NT2/D1 (cell line): ENCODE measurements around the gene EFCAB8.

ENCODE experiments used
- DNase-seq: peaks from one replicate; pipeline ENCODE4 v3.0.0-alpha.2; 2011; ENCODE audit warnings: low read depth, low spot score
- H3K27me3 ChIP-seq: 2 replicates; pipeline ENCODE4 v1.6.0; 2011; ENCODE audit warnings: mild to moderate bottlenecking; ENCODE audit not compliant: insufficient read length, insufficient read depth
- H3K36me3 ChIP-seq: 2 replicates; pipeline ENCODE4 v1.6.1; 2011; ENCODE audit warnings: mild to moderate bottlenecking, low read length, mixed read lengths; ENCODE audit not compliant: insufficient read depth, insufficient read length
- H3K4me1 ChIP-seq: 2 replicates; pipeline ENCODE4 v1.5.1; 2011; ENCODE audit not compliant: insufficient read depth, insufficient read length
- H3K4me3 ChIP-seq: 2 replicates; pipeline ENCODE4 v1.5.1; 2011; ENCODE audit warnings: low read depth; ENCODE audit not compliant: insufficient read length
- H3K9ac ChIP-seq: 2 replicates; pipeline ENCODE4 v1.6.0; 2011; ENCODE audit warnings: low read depth; ENCODE audit not compliant: insufficient read length
- H3K9me3 ChIP-seq: 2 replicates; pipeline ENCODE4 v1.5.1; 2011; ENCODE audit warnings: mild to moderate bottlenecking, low read length; ENCODE audit not compliant: insufficient read depth
- SUZ12 ChIP-seq: IDR thresholded peaks from 2 replicates; pipeline ENCODE4 v1.6.1; 2011; ENCODE audit not compliant: insufficient read length, insufficient read depth; ENCODE audit errors: extremely low read depth
- YY1 ChIP-seq: IDR thresholded peaks from 2 replicates; pipeline ENCODE4 v1.6.1; 2011; ENCODE audit not compliant: insufficient read length, insufficient read depth
- ZNF274 ChIP-seq: IDR thresholded peaks from 2 replicates; pipeline ENCODE4 v1.6.1; 2011; ENCODE audit warnings: mild to moderate bottlenecking, low read depth, low read length

EFCAB8 gene

DNA sequence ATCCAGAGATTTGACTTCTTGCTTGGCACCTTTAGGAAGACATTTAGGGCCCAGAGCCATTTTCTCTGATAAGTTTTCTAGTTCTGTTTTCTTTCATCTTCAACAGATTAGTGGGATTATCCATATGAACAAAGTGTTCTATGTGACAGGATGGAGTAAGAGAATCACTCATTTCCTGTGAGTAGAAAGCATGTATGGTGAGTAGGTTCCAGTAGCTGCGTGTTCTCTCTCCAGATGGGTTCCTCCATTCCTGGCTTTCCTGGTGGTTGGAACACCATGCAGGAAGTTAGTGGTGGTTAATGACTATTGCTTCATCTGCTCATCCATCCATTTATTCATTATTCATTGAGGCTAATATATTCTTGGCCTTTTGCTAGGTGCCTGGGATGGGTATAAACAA is 54.0 kb downstream of the EFCAB8 start:
- H3K9ac ChIP-seq, result no peak overlapping the region
- H3K36me3 ChIP-seq, result no peaks in the 10 kb centered on the region
- H3K27me3 ChIP-seq, result no peaks in the 10 kb centered on the region
- peaks cover 3% of the 10 kb centered on the region for H3K4me1 ChIP-seq
- no peak overlapping the region for H3K4me3 ChIP-seq
- H3K9me3 ChIP-seq, result no peaks in the 10 kb centered on the region
- no peak for DNase-seq
- no peak for TF ChIP-seq YY1
- no peak for TF ChIP-seq ZNF274
- TF ChIP-seq SUZ12, result no peak

DNA sequence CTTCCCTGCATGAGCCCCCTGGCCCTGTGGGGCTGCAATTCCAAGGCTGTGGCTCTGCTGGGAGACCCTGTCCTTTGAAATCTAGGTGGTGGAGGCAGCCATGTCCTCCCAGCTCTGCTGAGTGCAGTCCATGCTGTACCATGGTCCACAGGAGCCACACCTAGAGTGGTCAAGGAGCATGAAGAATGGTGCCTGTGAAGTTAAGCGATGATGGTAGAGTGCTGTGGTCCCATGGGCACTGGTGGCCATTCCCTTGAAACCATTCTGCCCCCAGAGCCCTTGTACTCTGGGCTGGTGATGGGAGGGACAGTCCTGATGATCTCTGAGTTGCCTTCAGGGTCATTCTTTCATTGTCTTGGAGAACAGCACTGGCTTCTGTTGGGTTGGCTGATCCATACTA is 55.3 kb downstream of the EFCAB8 start:
- Histone ChIP-seq H3K9ac (no peak overlapping the region), H3K4me3 (no peak overlapping the region), H3K4me1 (peaks cover 3% of the 10 kb centered on the region), H3K9me3 (no peaks in the 10 kb centered on the region), H3K36me3 (no peaks in the 10 kb centered on the region), H3K27me3 (no peaks in the 10 kb centered on the region)
- TF ChIP-seq YY1, result no peak
- TF ChIP-seq ZNF274, result no peak
- no peak for DNase-seq

DNA sequence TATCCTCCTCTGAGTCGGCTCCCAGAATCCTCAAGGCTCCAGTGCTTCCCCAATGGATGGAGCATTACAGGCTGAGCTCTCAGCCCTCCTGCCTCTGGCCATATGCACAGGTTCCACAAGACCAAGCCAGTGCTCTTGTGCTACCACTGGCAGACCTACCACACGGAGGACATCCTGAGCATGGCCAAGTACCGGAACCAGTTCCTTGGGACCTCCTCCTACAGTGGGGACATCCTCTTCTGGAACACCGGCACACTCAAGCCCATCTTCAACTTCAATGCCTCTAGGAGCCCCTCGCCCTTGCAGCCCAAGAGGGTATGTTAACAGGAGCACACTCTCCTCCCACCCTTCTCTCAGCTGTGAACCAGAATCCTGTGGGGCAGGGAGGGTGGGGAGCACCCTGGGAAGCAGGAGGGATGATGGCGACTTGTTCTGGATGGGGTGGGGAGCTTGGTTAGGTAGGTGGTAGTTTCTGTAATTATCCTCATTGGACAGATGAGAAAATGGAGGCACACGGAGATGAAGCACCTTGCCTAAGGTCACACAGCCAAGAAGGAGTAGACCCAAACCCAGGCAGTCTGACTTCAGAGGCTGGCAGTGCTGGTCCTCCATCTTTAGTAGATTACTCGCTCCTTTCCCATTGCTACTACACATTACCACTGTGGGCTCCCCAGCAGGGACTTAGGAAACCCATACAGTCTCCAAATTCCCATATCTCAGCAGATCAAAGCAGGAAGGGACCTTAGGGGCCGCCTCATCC is 58.6 kb downstream of the EFCAB8 start:
- Histone ChIP-seq H3K9ac (no peak overlapping the region), H3K9me3 (no peaks in the 10 kb centered on the region), H3K36me3 (no peaks in the 10 kb centered on the region), H3K4me3 (no peak overlapping the region), H3K27me3 (no peaks in the 10 kb centered on the region), H3K4me1 (no peaks in the 10 kb centered on the region)
- TF ChIP-seq ZNF274, result no peak
- TF ChIP-seq SUZ12, result no peak
- TF ChIP-seq YY1, result no peak
- DNase-seq, result no peak

DNA sequence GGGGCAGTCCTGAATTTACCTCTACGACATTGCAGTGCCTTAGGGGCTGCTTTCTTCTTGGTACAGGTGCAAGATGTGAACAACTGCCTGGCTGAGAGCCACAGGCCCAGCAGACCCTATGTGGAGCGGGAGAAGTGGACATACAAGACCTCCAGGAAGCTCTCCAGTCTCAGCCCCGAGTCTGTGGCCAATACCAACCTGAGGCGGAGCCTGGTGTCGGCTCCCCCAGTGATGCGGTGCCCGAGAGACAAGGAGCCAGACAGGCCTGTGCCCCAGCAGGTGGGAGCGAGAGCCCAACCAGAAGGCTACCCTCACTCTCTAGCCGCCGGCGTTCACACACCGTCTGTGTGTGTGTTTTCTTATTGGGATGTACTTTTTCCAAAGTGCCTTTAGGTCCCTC is 59.6 kb downstream of the EFCAB8 start:
- Histone ChIP-seq H3K27me3 (no peaks in the 10 kb centered on the region), H3K9ac (no peak overlapping the region), H3K9me3 (no peaks in the 10 kb centered on the region), H3K4me1 (no peaks in the 10 kb centered on the region), H3K36me3 (no peaks in the 10 kb centered on the region), H3K4me3 (no peak overlapping the region)
- TF ChIP-seq YY1, result no peak
- no peak for TF ChIP-seq ZNF274
- no peak for TF ChIP-seq SUZ12
- no peak for DNase-seq

DNA sequence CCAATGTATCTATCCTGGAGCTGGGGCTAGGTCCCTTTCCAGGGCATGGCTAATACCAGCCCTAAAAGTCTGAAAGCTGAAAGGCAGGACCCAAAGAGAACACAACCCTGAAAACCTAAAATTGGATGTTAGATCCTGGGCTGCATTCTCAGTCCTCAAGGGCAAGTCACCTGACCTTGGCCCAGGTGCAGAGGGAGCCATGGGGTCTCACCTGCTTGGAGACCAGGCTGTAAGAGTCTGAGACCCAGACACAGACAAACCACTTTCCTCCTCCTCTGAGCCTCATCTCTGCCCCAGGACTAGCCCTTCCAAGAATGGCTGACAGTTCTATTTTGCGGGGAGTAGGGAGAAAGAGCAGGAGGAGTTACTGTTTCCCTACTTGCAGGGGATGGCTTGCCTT is 60.0 kb downstream of the EFCAB8 start:
- Histone ChIP-seq H3K27me3 (no peaks in the 10 kb centered on the region), H3K36me3 (no peaks in the 10 kb centered on the region), H3K4me3 (no peak overlapping the region), H3K9me3 (no peaks in the 10 kb centered on the region), H3K9ac (no peak overlapping the region), H3K4me1 (no peaks in the 10 kb centered on the region)
- DNase-seq, result no peak
- TF ChIP-seq SUZ12, result no peak
- TF ChIP-seq ZNF274, result no peak
- TF ChIP-seq YY1, result no peak

DNA sequence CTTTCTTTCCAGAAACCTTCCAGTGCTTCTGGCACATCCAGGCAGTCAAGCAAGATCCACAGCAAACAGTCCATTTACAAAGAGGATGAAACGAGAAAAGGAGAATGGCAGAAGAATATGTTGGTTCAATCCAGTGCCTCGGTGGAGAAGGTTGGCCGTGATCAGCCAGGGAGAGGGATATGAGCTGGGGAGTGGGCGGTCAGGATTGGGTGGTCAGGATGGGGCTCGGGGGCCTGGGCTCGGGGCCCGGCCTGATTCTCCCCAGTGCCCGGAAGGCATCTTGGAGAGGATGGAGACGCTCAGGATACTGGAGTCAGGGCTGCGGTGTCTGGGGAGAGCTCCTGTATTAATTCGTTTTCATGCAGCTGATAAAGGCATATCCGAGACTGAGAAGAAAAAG is 61.3 kb downstream of the EFCAB8 start:
- no peaks in the 10 kb centered on the region for H3K36me3 ChIP-seq
- H3K27me3 ChIP-seq, result no peaks in the 10 kb centered on the region
- no peaks in the 10 kb centered on the region for H3K4me1 ChIP-seq
- no peak overlapping the region for H3K4me3 ChIP-seq
- DNase-seq, result no peak
- no peak for TF ChIP-seq YY1
- no peaks in the 10 kb centered on the region for H3K9me3 ChIP-seq
- no peak overlapping the region for H3K9ac ChIP-seq

DNA sequence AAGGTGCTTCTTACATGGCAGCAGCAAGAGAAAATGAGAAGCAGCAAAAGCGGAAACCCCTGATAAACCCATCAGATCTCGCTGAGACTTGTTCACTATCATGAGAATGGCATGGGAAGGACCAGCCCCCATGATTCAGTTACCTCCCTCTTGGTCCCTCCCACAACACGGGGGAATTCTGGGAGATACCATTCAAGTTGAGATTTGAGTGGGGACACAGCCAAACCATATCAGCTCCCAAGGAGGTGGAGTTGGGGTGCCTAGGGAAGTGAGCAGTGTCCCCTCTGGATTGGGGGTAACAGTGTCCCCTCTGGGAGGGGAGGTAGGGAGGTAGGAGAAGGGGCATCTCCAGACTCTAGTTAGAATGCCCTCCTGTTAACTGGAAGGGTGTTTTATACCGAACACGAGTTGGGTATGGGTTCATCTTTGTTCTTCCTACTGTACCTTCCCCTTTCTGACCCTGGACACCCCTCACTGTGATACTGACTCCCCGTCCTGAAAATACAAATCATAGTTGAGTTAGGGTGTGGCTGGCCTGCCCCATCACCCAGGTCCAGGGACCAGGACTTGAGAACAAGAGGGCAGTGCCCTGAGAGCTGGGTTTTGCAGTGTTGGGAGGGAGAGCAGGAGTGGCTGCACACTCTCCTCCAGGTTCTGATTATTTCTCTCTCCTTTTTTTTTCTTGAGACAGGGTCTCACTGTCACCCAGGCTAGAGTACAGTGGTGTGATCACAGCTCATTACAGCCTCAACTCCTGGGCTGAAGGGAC is 62.0 kb downstream of the EFCAB8 start:
- H3K9ac ChIP-seq, result no peak overlapping the region
- TF ChIP-seq SUZ12 (no peak), YY1 (no peak), ZNF274 (no peak)
- no peak overlapping the region for H3K4me3 ChIP-seq
- H3K4me1 ChIP-seq, result peaks cover under 1% of the 10 kb centered on the region
- H3K36me3 ChIP-seq, result no peaks in the 10 kb centered on the region
- no peaks in the 10 kb centered on the region for H3K27me3 ChIP-seq
- H3K9me3 ChIP-seq, result no peaks in the 10 kb centered on the region
- DNase-seq, result no peak

DNA sequence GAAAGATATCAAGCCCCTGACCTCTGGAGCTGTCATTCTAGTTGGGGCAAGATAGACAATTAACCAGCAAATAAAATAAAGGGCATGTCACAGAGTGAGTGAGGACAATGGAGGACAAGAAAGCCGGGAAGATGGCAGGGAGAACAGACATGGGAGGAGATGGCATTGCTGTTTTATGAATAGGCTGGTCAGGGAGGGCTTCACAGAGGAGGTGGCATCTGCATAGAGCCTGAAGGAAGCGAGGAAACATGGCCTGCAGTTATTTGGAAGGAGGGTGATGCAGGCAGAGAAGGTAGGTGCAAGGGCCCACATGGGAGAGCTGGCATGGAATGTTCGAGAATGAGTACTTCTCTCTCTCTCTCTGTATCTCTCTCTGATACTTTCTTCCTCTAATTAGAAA is 63.7 kb downstream of the EFCAB8 start:
- no peaks in the 10 kb centered on the region for H3K36me3 ChIP-seq
- DNase-seq, result no peak
- no peaks in the 10 kb centered on the region for H3K9me3 ChIP-seq
- H3K9ac ChIP-seq, result no peak overlapping the region
- H3K27me3 ChIP-seq, result no peaks in the 10 kb centered on the region
- no peak overlapping the region for H3K4me3 ChIP-seq
- TF ChIP-seq ZNF274, result no peak
- no peak for TF ChIP-seq SUZ12
- no peak for TF ChIP-seq YY1
- peaks cover 2% of the 10 kb centered on the region for H3K4me1 ChIP-seq
